Activated T-helper 17 cell treated with anti-CD3 and anti-CD28 coated beads, Interleukin-2, amount 50 U/mL, for 72 hours (primary cell): Measurements from ENCODE around the gene FKBP5. TPM values are rescaled to one million over a fixed set of nuclear protein-coding genes. Genes with fewer than 3 reads are reported as not detected.
"Not testable (repeated sequence)": the region's sequence is repeated elsewhere in the genome, so short reads cannot be mapped to it uniquely, and the experiment has no call there.

ENCODE experiments used
- ATAC-seq: fragments of 150-1000 bp; cut with Tn5 transposase; replicated peaks from 2 replicates; pipeline ENCODE4 v1.10.0; 2021; ENCODE audit warnings: mild to moderate bottlenecking, moderate library complexity
- H3K27ac Mint-ChIP-seq: one replicate; pipeline ENCODE4 v1.8.0; 2022; ENCODE audit warnings: mixed read lengths
- H3K27me3 Mint-ChIP-seq: one replicate; pipeline ENCODE4 v1.8.0; 2022; ENCODE audit warnings: mixed read lengths
- H3K36me3 Mint-ChIP-seq: one replicate; pipeline ENCODE4 v1.8.0; 2022; ENCODE audit warnings: low read depth, mild to moderate bottlenecking, mixed read lengths
- H3K4me1 Mint-ChIP-seq: one replicate; pipeline ENCODE4 v1.8.0; 2022; ENCODE audit warnings: mixed read lengths
- H3K4me3 Mint-ChIP-seq: one replicate; pipeline ENCODE4 v1.8.0; 2022; ENCODE audit warnings: mild to moderate bottlenecking, mixed read lengths
- H3K9me3 Mint-ChIP-seq: one replicate; pipeline ENCODE4 v1.8.0; 2022; ENCODE audit warnings: mixed read lengths
- total RNA-seq, 2 donors: library from RNA; stranded (reverse); gene quantifications; one replicate each; pipeline ENCODE4 v1.2.3, GENCODE V29; 2022

FKBP5 gene
- total RNA-seq, 2 donors from 2014 or later = 39.9 to 101 TPM

DNA sequence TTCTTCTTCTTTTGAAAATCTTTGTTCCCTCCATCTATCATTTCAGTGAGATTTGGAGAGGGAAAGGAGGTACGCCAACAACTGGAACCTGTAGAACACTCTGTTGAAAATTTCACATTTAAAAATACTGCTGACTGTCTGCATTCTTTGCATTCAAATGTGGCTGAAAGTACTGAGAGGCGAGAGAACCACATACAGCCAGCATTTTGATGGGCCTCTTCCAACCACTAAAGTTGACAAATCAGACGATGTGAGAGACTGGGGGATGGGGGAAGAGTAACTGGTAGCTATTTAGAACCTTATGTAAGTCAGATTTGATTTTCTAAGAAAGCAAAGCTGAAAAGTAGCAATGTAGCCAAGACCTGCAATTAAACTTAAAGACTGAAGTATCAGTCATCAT is 77.5 kb downstream of the FKBP5 start:
- Mint-ChIP-seq H3K4me1 (peaks cover 34% of the 10 kb centered on the region), H3K9me3 (no peaks in the 10 kb centered on the region), H3K27ac (peak overlapping the region; percentile 58), H3K36me3 (peaks cover 79% of the 10 kb centered on the region), H3K4me3 (peak overlapping the region; percentile 57), H3K27me3 (no peaks in the 10 kb centered on the region)
- ATAC-seq = peak; percentile 94

DNA sequence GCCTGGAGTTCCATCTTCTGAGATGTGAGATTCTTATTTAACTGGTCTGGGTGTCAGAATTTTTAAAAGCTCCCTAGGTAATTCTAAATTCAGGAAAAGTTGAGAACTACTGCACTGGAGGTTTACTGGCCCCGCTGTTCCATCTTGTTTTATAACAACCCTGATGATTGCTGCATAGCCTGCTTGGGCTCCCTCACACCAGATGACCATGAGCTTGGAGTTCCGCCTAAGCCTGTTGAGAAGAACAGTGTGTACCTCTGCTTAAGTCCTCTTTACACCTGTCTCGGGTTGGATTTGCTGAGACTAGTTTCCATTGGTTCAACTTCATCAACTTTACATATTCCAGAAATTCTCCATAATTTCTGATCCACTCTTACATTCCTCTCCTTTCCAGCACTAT is 77.9 kb downstream of the FKBP5 start:
- Mint-ChIP-seq H3K27ac (peak overlapping the region; percentile 58), H3K36me3 (peaks cover 79% of the 10 kb centered on the region), H3K9me3 (no peaks in the 10 kb centered on the region), H3K4me1 (peaks cover 39% of the 10 kb centered on the region), H3K4me3 (peak overlapping the region; percentile 57), H3K27me3 (no peaks in the 10 kb centered on the region)
- ATAC-seq = no peak

DNA sequence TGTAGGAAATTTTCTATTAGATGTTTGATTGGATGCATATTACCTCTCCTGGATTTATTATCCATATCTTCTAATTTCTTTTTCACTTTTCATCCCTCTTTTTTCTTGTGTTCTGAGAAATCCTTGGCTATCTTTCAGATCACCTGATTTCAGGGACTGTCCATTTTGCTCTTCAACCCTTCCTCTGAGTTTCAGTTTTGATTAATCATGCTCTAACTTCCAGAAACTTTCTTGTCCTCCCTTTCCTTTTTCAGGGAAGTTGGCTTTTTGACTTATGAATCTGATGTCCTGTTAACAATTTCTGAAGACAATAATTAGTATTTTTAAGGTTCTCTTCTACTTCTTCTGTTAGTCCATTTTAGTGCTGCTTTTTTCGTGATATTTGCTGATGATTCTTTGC is 79.1 kb downstream of the FKBP5 start:
- Mint-ChIP-seq H3K4me3 (no peak overlapping the region), H3K27me3 (no peaks in the 10 kb centered on the region), H3K27ac (no peak overlapping the region), H3K36me3 (peaks cover 69% of the 10 kb centered on the region), H3K9me3 (no peaks in the 10 kb centered on the region), H3K4me1 (peaks cover 40% of the 10 kb centered on the region)
- ATAC-seq = no peak

DNA sequence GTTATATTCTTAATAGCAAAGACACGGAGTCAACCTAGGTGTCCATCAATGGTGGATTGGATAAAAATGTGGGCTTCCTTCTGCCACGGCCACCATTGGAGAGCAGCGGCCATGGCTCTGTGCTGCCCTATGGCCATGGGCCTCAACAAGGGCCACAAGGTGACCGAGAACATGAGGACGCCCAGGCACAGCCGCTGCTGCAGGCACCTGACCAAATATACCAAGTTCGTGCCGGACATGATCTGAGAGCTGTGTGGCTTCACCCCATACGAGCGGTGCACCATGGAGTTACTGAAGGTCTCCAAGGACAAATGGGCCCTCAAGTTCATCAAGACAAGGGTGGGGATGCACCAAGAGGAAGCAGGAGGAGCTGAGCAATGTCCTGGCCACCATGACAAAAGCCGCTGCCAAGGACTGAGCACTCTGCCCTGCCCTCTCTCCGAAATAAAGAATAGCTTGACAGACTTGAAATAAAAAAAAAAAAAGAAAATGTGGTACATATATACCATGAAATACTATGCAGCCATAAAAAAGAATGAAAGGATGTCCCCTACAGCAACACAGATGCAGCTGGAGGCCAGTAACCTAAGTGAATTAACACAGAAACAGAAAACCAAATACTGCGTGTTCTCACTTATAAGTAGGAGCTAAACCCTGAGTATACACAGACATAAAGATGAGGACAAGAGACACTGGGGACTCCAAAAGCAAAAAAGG is 81.0 kb downstream of the FKBP5 start:
- Mint-ChIP-seq H3K9me3 (no peaks in the 10 kb centered on the region), H3K4me3 (no peak overlapping the region), H3K36me3 (peaks cover 50% of the 10 kb centered on the region), H3K4me1 (peaks cover 40% of the 10 kb centered on the region), H3K27ac (no peak overlapping the region), H3K27me3 (no peaks in the 10 kb centered on the region)
- ATAC-seq = no peak

DNA sequence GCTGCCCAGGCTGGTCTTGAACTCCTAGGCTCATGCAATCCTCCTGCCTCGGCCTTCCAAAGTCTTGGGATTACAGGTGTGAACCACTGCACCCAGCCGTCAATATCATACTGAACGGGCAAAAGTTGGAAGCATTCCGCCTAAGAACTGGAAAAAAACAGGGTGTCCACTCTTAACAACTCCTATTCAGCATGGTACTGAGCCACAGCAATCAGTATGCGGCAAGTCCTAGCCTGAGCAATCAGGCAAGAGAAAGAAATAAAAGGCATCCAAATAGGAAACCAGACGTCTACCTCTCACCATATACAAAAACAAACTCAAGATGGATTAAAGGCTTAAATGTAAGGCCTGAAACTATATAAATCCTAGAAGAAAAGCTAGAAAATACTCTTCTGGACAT is 83.1 kb downstream of the FKBP5 start:
- no peaks in the 10 kb centered on the region for H3K27me3 Mint-ChIP-seq
- peaks cover 29% of the 10 kb centered on the region for H3K36me3 Mint-ChIP-seq
- H3K4me3 Mint-ChIP-seq = peak overlapping the region; percentile 69
- ATAC-seq = no peak
- peaks cover 41% of the 10 kb centered on the region for H3K4me1 Mint-ChIP-seq
- no peaks in the 10 kb centered on the region for H3K9me3 Mint-ChIP-seq
- peak overlapping the region; percentile 63 for H3K27ac Mint-ChIP-seq

DNA sequence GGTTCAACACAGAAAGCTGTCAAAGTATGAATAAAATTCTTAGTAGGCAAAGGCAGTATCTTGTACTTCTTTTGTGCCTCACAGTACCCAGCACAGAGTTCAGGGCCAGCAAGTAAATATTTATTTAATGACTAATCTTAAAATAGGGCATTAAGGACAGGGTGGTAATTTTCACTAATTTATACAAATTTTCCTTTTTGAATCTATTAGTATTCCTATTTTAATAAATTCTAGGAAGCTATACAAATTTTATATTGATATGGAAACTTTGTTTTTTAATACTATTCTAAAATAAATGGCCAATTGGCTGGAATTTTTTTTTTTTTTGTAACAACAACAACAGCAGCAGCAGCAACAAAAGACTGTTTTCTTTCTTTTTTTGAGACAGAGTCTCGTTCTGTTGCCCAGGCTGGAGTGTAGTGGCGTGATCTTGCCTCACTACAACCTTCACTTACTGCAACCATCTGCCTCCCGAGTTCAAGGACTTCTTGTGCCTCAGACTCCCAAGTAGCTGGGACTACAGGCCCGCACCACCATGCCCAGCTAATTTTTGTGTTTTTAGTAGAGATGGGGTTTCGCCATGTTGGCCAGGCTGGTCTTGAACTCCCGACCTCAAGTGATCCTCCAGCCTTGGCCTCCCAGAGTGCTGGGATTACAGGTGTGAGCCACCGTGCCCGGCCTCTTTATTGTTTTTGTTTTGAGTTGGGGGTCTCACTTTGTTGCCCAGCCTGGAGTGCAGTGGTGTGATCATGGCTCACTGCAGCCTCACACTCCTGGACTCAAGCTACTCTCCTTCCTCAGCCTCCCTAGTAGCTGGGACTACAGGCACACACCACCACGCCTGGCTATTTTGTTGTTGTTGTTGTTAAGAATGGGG is 85.2 kb downstream of the FKBP5 start:
- no peaks in the 10 kb centered on the region for H3K27me3 Mint-ChIP-seq
- ATAC-seq = no peak
- peaks cover 12% of the 10 kb centered on the region for H3K36me3 Mint-ChIP-seq
- peak overlapping the region; percentile 68 for H3K27ac Mint-ChIP-seq
- H3K4me1 Mint-ChIP-seq = peaks cover 51% of the 10 kb centered on the region
- no peaks in the 10 kb centered on the region for H3K9me3 Mint-ChIP-seq
- H3K4me3 Mint-ChIP-seq = peak overlapping the region; percentile 72

DNA sequence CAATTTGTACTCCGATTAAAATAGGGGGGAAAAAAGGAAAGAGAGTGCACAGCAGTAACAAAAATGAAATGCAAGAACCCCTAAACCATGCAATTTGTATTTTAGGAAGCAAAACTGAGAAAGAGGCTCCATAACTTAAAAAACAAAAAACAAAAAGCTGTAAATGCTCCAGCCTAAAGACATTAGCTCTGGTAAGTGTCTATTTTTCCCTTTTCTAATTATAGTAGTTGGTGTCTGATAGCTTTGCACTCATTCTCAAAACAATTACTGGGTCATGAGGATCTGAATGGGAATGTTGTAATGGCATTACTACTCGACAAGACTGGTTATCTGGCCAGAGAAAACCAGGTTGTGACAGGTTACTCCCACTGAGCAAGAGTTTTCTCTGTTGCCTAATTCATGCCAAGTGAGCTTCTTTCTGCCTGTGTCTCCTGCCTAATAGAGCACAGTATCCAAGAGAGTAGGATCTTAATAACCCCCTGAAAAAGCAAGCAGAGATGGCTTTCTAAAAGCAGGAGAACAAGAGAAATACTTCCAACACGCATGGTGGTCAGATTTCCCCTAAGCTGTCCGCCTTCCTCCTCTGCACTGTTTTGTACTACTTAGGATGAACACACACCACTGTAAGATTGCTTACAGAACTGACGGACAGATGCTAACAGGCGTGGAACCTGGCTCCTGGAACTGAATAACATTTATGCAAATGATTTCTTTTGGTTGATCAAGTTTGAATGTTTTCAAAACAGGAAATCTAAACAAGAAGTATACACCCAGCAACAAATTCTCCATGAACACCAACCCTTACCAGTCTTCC is 86.4 kb downstream of the FKBP5 start:
- no peaks in the 10 kb centered on the region for H3K9me3 Mint-ChIP-seq
- peak overlapping the region; percentile 68 for H3K27ac Mint-ChIP-seq
- ATAC-seq = no peak
- peaks cover 14% of the 10 kb centered on the region for H3K36me3 Mint-ChIP-seq
- H3K4me1 Mint-ChIP-seq = peaks cover 51% of the 10 kb centered on the region
- H3K4me3 Mint-ChIP-seq = peak overlapping the region; percentile 72
- H3K27me3 Mint-ChIP-seq = no peaks in the 10 kb centered on the region

DNA sequence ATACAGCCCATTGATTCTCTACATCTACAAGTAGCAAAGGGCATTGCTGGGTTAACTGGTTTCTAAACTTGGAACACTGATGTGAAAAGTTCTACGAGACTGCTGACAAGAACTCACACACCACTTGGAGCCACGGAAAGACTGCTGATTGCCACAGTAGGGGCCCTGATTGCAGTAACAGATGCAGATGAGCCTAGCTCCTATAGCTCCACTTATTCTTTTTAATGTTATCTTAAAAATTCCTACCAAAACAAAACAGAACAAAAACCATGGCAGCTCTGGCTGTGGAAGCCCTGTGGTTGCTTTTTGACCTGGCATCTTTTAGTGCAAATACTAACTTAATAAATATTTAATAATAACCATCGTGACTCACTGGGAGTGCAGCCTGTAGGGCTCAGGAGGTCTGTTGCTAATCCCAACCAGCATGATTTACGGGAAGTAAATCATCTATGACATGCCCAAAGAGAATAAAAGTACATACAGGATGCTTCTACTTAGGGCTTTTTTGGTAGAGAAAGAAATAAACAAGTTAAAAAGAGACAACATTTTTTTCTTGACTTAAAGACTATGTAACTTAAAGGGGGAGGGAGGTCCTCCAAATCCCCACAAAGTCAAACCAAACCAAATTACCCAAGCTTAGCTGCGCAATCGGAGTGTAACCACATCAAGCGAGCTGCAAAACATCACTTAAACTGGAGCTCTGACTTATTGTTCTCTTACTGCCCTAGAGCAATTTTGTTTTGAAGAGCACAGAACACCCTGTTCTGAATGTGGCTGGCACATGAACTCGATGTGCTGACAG is 87.2 kb downstream of the FKBP5 start:
- H3K4me3 Mint-ChIP-seq = peak overlapping the region; percentile 72
- H3K9me3 Mint-ChIP-seq = no peaks in the 10 kb centered on the region
- peak overlapping the region; percentile 78 for H3K27ac Mint-ChIP-seq
- peaks cover 58% of the 10 kb centered on the region for H3K4me1 Mint-ChIP-seq
- H3K27me3 Mint-ChIP-seq = no peaks in the 10 kb centered on the region
- peaks cover 19% of the 10 kb centered on the region for H3K36me3 Mint-ChIP-seq
- ATAC-seq = peak; percentile 73

DNA sequence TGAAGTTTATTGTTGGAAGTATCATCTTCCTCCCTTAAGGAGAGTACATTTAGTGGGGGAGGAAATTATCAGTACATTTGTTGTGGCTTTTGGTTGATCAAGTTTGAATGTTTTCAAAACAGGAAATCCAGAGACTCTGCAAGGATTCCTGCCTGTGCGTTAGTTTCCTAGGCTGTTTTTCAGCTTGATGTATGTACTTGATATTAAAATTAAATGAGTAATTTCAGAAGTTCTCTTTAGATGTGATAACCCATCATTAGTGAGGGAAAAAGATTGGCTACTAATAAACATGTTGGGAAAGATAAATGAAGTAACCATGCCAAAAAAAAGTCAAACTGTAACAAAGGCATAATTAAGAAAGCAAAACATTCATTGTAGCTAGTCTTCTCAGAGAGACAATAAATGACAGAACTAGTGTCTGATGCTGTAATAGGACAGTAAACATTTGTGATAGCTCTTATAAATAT is 88.0 kb downstream of the FKBP5 start:
- Mint-ChIP-seq H3K4me1 (peaks cover 51% of the 10 kb centered on the region), H3K27ac (peak overlapping the region; percentile 78), H3K27me3 (no peaks in the 10 kb centered on the region), H3K9me3 (no peaks in the 10 kb centered on the region), H3K36me3 (peaks cover 20% of the 10 kb centered on the region), H3K4me3 (peak overlapping the region; percentile 72)
- no peak for ATAC-seq

DNA sequence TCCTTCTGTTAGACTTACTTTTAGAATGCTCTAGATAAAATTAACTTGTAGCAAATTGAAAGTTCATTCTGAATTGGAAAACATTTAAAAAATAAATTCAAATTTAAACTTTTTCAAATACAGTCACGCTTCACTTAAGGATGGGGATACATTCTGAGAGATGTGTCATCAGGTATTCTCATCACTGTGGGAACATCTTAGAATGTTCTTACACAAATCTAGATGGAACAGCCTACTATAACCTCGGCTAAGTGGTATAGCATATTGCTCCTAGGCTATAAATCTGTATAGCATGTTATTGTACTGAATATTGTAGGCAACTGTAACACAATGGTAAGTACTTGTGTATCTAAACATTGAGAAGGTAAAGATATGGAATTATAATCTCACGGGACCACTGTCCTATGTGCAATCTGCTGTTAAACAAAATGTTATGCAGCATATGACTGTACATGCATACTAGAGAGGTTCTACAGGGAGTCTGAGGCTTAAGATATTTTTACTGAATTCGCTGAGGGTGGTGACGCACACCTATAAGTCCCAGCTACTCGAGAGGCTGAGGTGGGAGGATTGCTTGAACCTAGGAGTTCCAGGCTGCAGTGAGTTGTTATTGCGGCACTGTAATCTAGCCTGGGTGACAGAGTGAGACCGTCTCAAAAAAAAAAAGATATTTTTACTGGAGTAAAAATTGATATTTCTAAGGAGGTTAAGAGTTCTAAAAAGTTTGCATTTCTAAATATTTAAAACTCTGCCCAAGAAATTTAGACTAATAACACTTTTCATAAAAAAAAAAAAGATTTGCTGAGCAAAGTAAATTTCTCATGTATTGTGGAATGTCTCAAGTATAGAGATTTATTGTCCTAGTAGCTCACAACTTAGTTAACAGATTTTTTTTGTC is 88.7 kb downstream of the FKBP5 start:
- H3K9me3 Mint-ChIP-seq = no peaks in the 10 kb centered on the region
- H3K4me3 Mint-ChIP-seq = peak overlapping the region; percentile 72
- H3K27ac Mint-ChIP-seq = peak overlapping the region; percentile 78
- H3K27me3 Mint-ChIP-seq = no peaks in the 10 kb centered on the region
- peaks cover 26% of the 10 kb centered on the region for H3K36me3 Mint-ChIP-seq
- ATAC-seq = peak; percentile 80
- peaks cover 49% of the 10 kb centered on the region for H3K4me1 Mint-ChIP-seq

DNA sequence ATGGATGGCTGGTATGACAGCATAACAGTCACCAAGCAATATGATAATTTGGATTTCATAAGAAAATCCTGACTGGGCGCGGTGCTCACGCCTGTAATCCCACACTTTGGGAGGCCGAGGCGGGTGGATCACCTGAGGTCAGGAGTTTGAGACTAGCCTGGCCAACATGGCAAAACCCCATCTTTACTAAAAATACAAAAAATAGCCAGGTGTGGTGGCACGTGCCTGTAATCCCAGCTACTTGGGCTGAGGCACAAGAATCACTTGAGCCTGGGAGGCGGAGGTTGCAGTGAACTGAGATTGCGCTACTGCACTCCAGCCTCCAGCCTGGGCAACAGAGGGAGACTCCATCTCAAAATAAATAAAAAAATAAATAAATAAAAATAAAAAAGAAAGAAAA is 90.1 kb downstream of the FKBP5 start:
- H3K4me3 Mint-ChIP-seq, H3K27me3 Mint-ChIP-seq, ATAC-seq, H3K27ac Mint-ChIP-seq, H3K9me3 Mint-ChIP-seq: not testable (repeated sequence)
- peaks cover 51% of the 10 kb centered on the region for H3K4me1 Mint-ChIP-seq
- H3K36me3 Mint-ChIP-seq = peaks cover 39% of the 10 kb centered on the region

DNA sequence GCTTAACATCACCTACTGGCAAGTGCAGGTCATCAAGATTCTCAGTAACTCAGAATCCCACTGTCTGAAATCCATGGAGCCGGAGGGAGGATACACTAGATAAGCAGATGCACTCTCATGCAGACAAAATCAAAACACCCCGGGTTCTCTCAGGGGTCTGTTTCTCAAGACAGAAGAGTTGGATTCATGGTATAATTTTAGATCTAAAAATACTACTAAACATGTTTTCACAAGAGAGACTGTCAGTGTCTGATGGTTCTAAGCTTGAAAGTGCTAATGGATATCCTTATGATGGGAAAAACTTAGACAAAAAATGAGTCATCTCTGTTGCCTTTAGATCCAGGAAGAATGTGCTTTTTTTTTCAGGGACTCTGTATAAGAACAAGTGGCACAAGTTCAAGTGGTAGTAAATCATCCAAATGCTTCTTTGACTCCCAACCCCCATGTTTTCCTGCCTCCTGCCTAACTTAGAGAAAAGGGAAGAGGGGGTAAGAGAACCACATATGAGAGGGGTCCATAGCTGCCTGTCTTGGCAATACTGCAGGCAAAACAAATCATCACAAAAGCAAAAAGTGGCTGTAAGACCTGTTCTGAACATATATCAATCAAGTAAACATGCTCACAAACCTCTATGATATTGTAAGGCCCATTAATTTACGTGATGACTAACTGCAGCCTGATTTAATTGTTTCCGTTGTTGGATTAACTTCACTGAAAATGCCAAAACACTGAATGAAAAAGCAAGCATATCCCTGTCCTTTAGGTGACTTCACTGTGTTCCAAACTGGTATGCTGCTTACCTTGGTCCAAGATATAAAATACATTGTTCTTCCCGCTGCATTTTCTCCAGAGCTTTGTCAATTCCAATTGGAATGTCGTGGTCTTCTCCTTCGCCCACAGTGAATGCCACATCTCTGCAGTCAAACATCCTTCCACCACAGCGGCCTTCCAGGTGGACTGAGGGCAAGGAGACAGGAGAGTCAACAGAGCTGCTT is 92.0 kb downstream of the FKBP5 start:
- no peaks in the 10 kb centered on the region for H3K27me3 Mint-ChIP-seq
- H3K36me3 Mint-ChIP-seq = peaks cover 58% of the 10 kb centered on the region
- H3K27ac Mint-ChIP-seq = peak overlapping the region; percentile 53
- no peak overlapping the region for H3K4me3 Mint-ChIP-seq
- peaks cover 37% of the 10 kb centered on the region for H3K4me1 Mint-ChIP-seq
- ATAC-seq = no peak
- no peaks in the 10 kb centered on the region for H3K9me3 Mint-ChIP-seq
